ENCODE results near the gene STK38.
A peak's percentile ranks its signal among the peaks of the same experiment; 100 is the strongest.
"Not testable (repeated sequence)": the region's sequence is repeated elsewhere in the genome, so short reads cannot be mapped to it uniquely, and the experiment has no call there.

STK38 gene

DNA sequence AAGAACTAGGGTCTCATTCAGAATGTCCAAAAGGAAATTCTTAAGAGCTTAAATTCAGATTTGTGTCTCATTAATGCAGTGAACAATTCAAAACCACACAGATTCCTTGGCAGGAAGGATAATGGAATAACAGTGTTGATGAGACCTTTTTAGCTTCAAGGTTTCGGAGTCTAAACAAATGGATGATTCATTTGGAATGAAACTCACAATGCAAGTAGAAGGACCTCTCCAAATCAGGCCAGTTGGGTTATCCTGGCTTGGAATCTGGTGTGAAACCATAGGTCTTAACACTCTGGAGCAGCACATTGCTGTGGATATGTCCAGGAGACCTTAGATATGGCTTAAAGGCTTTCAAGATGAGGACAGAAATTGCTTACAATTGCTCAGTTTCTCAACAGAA is 59.6 kb downstream of the STK38 start:
- no peak for DNase-seq (ENCODE audit: low read depth)

- no peak for DNase-seq (ENCODE audit: low read depth)
These were observed 62.5 kb downstream of the STK38 start for GRCh38 chr6:36484736-36485135.

- not testable (repeated sequence) for DNase-seq (ENCODE audit: low read depth)
These were observed 64.0 kb downstream of the STK38 start for GRCh38 chr6:36483326-36483725.

- DNase-seq (ENCODE audit: low read depth): no peak
These were observed 68.0 kb downstream of the STK38 start for GRCh38 chr6:36479256-36479655.

DNA sequence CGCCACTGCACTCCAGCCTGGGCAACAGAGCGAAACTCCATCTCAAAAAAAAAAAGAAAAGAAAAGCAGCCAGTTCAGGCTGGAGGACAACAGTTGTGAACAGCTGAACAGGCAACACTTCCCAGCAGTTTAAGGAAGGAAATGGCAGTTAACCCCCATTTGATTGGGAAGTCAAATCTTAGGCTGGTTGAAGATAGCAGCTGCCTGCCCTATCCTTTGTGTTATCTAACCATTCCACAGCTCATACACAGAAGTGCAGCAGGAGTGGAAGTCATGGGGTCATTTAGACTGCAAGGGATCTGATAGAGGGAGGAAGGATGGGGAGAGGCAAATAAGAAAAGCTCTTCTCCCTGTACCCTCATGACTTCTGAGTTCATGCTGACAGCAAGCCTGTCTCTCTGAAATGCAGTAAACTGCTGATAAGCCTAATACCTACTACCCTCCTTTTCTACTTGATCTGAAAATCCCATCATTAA is 69.2 kb downstream of the STK38 start:
- DNase-seq (ENCODE audit: low read depth): no peak

DNA sequence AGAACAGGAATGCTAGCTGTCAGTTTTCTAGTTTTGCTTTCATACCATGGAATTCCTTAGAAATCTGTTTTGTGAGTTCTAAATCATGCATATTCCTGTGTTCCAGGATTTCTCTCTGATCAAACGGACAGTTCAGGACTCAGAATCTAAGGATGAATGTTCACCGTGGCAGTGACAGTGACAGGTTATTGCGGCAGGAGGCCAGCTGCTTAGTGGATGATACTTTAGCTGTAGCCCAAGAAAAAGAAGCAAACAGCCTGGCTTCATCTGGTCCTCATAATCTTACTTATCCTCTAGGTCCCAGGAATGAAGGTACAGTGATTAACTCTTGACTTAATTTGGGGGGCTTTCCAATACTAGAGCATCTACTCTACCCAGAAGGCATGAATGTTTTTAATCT is 77.3 kb downstream of the STK38 start:
- no peak for DNase-seq (ENCODE audit: low read depth)

GRCh38 chr6:36469148-36469661 is 78.1 kb downstream of the STK38 start:
- DNase-seq (ENCODE audit: low read depth): no peak

GRCh38 chr6:36467625-36468024 is 79.7 kb downstream of the STK38 start:
- no peak for DNase-seq (ENCODE audit: low read depth)

- no peak for DNase-seq (ENCODE audit: low read depth)
These were observed 83.0 kb downstream of the STK38 start for GRCh38 chr6:36464233-36464632.

- no peak for DNase-seq (ENCODE audit: low read depth)
These were observed 83.6 kb downstream of the STK38 start for GRCh38 chr6:36463676-36464075.

- no peak for DNase-seq (ENCODE audit: low read depth)
These were observed 85.6 kb downstream of the STK38 start for GRCh38 chr6:36461646-36462045.

GRCh38 chr6:36460916-36461315 is 86.4 kb downstream of the STK38 start:
- no peak for DNase-seq (ENCODE audit: low read depth)

- DNase-seq (ENCODE audit: low read depth): no peak
These were observed 87.8 kb downstream of the STK38 start for GRCh38 chr6:36459501-36459900.

GRCh38 chr6:36455486-36456027 is 91.7 kb downstream of the STK38 start:
- no peak for DNase-seq (ENCODE audit: low read depth)

DNA sequence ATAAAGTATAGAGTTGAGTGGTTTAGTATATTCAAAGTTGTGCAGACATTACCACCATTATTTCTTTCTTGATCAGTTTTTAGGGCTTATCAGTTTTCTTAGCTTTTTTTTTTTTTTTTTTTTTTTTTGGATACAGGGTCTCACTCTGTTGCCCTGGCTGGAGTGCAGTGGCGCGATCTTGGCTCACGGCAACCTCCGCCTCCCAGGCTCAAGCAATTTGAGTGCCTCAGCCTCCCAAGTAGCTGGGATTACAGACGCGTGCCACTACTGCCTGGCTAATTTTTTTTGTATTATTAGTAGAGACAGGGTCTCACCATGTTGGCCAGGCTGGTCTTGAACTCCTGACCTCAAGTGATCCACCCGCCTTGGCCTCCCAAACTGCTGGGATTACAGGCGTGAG is 94.4 kb downstream of the STK38 start:
- not testable (repeated sequence) for DNase-seq (ENCODE audit: low read depth)

DNA sequence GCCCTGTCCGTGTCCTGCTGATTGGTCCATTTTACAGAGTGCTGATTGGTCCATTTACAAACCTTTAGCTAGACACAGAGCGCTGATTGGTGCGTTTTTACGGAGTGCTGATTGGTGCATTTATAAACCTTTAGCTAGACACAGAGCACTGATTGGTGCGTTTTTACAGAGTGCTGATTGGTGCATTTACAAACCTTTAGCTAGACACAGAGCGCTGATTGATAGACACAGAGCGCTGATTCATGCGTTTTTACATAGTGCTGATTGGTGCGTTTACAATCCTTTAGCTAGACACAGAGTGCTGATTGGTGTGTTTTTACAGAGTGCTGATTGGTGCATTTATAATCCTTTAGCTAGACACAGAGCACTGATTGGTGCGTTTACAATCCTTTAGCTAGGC is 98.1 kb downstream of the STK38 start:
- DNase-seq (ENCODE audit: low read depth): not testable (repeated sequence)

DNA sequence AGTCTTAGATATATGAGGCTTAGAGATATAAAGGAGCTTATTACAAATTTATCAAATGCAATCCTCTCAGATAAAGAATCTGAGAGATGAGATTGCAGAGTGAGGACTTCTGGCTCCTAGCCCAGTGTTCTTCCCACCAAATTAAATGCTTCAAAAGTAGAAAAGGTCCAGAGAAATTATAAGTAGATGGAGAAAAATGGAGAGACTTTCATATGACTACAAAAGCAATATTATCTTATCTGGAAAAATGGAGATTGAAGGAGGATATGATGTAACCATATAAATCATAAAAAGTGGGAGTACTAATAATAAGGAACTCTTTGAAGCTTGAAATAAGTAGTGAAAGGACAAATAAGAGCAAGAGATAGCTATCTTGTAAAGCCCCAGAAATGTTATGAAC is 101.7 kb downstream of the STK38 start:
- no peak for DNase-seq (ENCODE audit: low read depth)

DNA sequence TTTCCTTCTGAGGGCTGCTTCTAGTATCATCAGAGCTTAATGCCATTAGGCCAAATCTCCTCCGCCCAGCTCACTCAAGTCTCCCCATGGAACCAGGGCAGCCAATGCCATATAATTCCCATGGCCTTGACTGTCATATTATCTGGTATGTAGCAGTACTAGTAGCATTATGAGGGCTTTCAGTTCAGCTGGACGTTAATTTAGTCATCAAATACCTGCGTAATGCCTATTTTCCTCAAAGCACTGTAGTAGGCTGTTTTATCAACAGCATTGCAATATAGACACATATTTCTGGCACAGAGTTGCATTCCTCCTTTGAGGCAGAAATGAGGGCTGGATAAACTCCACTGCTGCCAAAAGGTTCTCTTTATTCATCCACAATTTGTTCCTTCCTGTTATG is 102.8 kb downstream of the STK38 start:
- peak; percentile 63 for DNase-seq (ENCODE audit: low read depth)
